SK-N-SH treated with all-trans-retinoic acid at 6 μM for 48 hours (cell line): Measurements from ENCODE around the gene POU3F1.

ENCODE experiments used
- CREB5 ChIP-seq: fragments of 250-450 bp; sonication (Bioruptor Pico); IDR thresholded peaks from 2 replicates; pipeline ENCODE4 v1.5.1; 2020; ENCODE audit warnings: low read depth, mild to moderate bottlenecking, moderate library complexity
- ESRRG ChIP-seq: fragments of 250-450 bp; sonication (Bioruptor Pico); IDR thresholded peaks from 2 replicates; pipeline ENCODE4 v1.6.1; 2021; ENCODE audit warnings: mild to moderate bottlenecking
- RARB ChIP-seq: fragments of 250-450 bp; sonication (Bioruptor Pico); IDR thresholded peaks from 2 replicates; pipeline ENCODE4 v1.8.0; 2021; ENCODE audit warnings: mild to moderate bottlenecking, moderate library complexity
- SNAI2 ChIP-seq: fragments of 250-450 bp; sonication (Bioruptor Pico); IDR thresholded peaks from 2 replicates; pipeline ENCODE4 v1.5.0; 2020; ENCODE audit warnings: mild to moderate bottlenecking, moderate library complexity
- ZFP30 ChIP-seq: fragments of 450-650 bp; formaldehyde crosslinking; IDR thresholded peaks from 2 replicates; pipeline ENCODE4 v1.5.0; 2022; ENCODE audit warnings: mild to moderate bottlenecking, moderate library complexity

- TF ChIP-seq RARB (CRISPR knock-in tag) (no peak), ZFP30 (CRISPR knock-in tag) (no peak), ESRRG (CRISPR knock-in tag) (no peak), SNAI2 (CRISPR knock-in tag) (no peak), CREB5 (CRISPR knock-in tag) (no peak)
Measured at GRCh38 chr1:38022810-38023209, 23.8 kb downstream of the POU3F1 start.
